ENCODE results near the gene MACROD2. TPM values are rescaled to one million over a fixed set of nuclear protein-coding genes. Genes with fewer than 3 reads are reported as not detected.

MACROD2 gene
- total and polyA plus RNA-seq, 9 donors, result 2.0 to 4.9 (median 3.1) TPM

- Histone ChIP-seq H3K27ac (ENCODE audit: low read length) (no peak overlapping the region), H3K4me1 (ENCODE audit: control insufficient read depth, insufficient read depth, low read length) (no peaks in the 10 kb centered on the region), H3K27me3 (ENCODE audit: control insufficient read depth, insufficient read depth, low read length) (no peaks in the 10 kb centered on the region), H3K9me3 (replicated peaks; ENCODE audit: control insufficient read depth, low read depth, low read length) (no peaks in the 10 kb centered on the region), H3K4me3 (ENCODE audit: low read length) (no peak overlapping the region), H3K36me3 (ENCODE audit: control insufficient read depth, insufficient read depth, low read length) (no peaks in the 10 kb centered on the region)
- 100% methylated on average over 3 of the region's 10 CpGs for WGBS (ENCODE audit: insufficient coverage)
- no peak for DNase-seq
These were observed 475.8 kb downstream of the MACROD2 start for GRCh38 chr20:14470977-14471661.

DNA sequence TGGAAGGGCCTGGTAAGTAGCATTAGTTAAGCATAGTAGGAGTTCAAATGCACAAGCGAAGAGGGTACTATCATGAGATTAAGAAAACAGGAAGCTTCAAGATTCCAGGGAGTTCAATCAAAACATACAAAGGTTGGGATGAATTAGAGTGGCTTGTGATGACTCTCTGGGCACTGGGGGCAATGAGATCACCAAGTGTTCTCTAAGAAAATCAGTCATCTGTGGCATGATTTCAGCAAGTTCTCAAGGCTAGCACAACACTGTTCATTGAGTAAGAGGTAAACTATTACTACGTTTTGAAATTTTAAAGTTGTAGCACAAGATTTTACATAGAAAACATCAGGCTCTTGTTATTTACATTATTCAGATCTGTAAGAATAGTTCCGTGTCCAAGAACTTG lies 481.8 kb downstream of the MACROD2 start:
- WGBS (ENCODE audit: insufficient coverage), result no CpG with 5 or more reads among the region's 3 CpGs
- DNase-seq, result no peak

DNA sequence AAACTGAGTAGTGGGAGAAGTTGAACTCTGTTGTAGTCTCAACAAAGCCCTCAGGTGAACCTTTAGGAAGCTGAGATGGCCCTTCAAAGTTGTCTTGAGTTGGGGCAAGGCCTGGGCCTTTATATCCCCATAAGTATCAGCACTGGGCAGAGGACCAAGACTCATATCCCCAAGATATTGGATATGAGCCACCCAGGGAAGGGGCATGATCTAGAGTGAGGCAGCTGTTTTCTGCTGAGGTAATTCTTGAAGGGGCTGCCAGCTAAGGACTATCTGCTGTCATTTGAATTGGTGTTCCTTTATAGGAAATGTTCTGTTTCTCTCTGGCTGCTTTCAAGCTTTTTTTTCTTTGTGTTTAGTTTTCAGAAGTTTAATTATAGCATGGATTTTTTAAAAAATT lies 482.8 kb downstream of the MACROD2 start:
- Histone ChIP-seq H3K9me3 (replicated peaks; ENCODE audit: control insufficient read depth, low read depth, low read length) (no peaks in the 10 kb centered on the region), H3K4me1 (ENCODE audit: control insufficient read depth, insufficient read depth, low read length) (no peaks in the 10 kb centered on the region), H3K36me3 (ENCODE audit: control insufficient read depth, insufficient read depth, low read length) (no peaks in the 10 kb centered on the region), H3K27me3 (ENCODE audit: control insufficient read depth, insufficient read depth, low read length) (no peaks in the 10 kb centered on the region), H3K27ac (ENCODE audit: low read length) (no peak overlapping the region), H3K4me3 (ENCODE audit: low read length) (no peak overlapping the region)
- no peak for DNase-seq

More for the DNA sequence above, 481.8 kb downstream of the MACROD2 start:
- no peaks in the 10 kb centered on the region for H3K9me3 ChIP-seq (replicated peaks; ENCODE audit: control insufficient read depth, low read depth, low read length)
- no peaks in the 10 kb centered on the region for H3K4me1 ChIP-seq (ENCODE audit: control insufficient read depth, insufficient read depth, low read length)
- no peak overlapping the region for H3K4me3 ChIP-seq (ENCODE audit: low read length)
- H3K27me3 ChIP-seq (ENCODE audit: control insufficient read depth, insufficient read depth, low read length), result no peaks in the 10 kb centered on the region
- no peaks in the 10 kb centered on the region for H3K36me3 ChIP-seq (ENCODE audit: control insufficient read depth, insufficient read depth, low read length)
- no peak overlapping the region for H3K27ac ChIP-seq (ENCODE audit: low read length)

DNA sequence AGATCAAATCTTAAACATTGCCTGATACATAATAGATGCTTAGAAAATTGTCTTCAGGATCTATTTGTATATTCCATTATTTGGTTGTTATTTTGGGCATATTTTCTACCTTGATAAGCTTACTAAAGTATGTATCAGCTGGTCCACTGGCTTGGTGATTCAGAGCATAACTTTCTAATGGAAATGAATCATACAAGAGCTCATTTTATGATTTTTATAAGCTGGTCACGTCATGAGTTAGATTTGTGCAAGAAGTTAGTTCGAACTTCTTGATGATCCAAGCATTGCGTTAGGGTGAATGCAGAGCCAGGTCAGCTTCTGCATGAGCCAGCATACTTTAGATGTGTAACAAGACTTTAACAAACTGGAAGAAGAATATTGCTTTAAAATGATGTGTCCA lies 486.5 kb downstream of the MACROD2 start:
- Histone ChIP-seq H3K36me3 (ENCODE audit: control insufficient read depth, insufficient read depth, low read length) (no peaks in the 10 kb centered on the region), H3K9me3 (replicated peaks; ENCODE audit: control insufficient read depth, low read depth, low read length) (no peaks in the 10 kb centered on the region), H3K4me1 (ENCODE audit: control insufficient read depth, insufficient read depth, low read length) (no peaks in the 10 kb centered on the region), H3K4me3 (ENCODE audit: low read length) (no peak overlapping the region), H3K27me3 (ENCODE audit: control insufficient read depth, insufficient read depth, low read length) (no peaks in the 10 kb centered on the region), H3K27ac (ENCODE audit: low read length) (no peak overlapping the region)
- no peak for DNase-seq
- WGBS (ENCODE audit: insufficient coverage), result 100% methylated on average over 3 of the region's 3 CpGs

DNA sequence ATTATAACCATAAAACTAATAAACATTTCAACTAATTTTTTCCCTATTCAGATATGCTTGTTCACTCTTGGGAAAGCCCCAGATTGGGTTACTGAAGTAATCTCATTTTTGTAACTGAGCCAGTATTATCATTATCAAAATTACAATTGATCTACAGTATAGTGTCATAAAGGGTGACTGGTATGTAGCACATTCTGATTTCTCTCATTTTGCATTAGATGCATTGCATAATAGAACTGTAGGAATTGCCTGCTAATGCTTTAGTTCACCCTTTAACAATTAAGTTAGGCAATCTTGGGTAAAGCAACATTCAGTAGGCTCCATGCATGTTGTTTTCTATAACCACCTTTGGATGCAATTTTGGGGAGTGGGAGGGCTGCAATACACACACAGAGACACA lies 492.9 kb downstream of the MACROD2 start:
- H3K4me3 ChIP-seq (ENCODE audit: low read length), result no peak overlapping the region
- H3K36me3 ChIP-seq (ENCODE audit: control insufficient read depth, insufficient read depth, low read length), result no peaks in the 10 kb centered on the region
- no peaks in the 10 kb centered on the region for H3K9me3 ChIP-seq (replicated peaks; ENCODE audit: control insufficient read depth, low read depth, low read length)
- no peaks in the 10 kb centered on the region for H3K27me3 ChIP-seq (ENCODE audit: control insufficient read depth, insufficient read depth, low read length)
- no peaks in the 10 kb centered on the region for H3K4me1 ChIP-seq (ENCODE audit: control insufficient read depth, insufficient read depth, low read length)
- no peak overlapping the region for H3K27ac ChIP-seq (ENCODE audit: low read length)
- DNase-seq, result no peak

DNA sequence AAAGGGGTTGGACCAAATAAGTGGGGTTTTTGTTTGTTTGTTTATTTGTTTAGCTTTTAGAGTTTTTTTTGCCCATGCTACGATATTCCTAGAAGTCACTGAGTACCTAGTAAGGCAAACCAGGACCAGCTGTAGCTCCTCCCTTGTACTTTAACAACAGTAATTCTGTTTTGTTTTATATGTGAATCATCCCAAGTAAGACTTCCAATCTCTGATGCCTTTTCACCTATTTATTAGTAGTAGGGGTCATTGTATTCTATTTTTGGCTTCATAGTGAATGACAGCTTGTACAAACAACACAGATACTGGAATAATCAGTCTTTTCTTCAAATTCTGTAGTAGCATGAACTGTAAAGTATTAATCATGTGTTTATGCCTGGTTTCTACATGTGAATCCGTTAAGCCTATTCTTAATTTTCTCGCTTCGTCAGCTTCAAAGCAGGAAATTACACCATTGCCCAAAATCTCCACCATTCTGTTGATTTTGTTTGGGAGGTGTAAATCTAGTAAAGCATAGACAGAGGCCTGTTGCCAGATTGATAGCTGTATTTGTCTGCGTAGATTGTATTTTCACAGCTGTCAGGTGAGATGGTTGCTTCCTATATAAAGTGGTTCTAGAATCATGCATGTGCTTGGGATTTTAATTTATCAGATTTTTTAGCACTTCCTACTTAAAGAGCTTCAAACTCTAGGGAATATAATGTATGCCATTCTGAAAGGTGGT lies 493.6 kb downstream of the MACROD2 start:
- WGBS (ENCODE audit: insufficient coverage), result no CpG with 5 or more reads among the region's 5 CpGs
- Histone ChIP-seq H3K4me1 (ENCODE audit: control insufficient read depth, insufficient read depth, low read length) (no peaks in the 10 kb centered on the region), H3K4me3 (ENCODE audit: low read length) (no peak overlapping the region), H3K36me3 (ENCODE audit: control insufficient read depth, insufficient read depth, low read length) (no peaks in the 10 kb centered on the region), H3K27ac (ENCODE audit: low read length) (no peak overlapping the region), H3K27me3 (ENCODE audit: control insufficient read depth, insufficient read depth, low read length) (no peaks in the 10 kb centered on the region), H3K9me3 (replicated peaks; ENCODE audit: control insufficient read depth, low read depth, low read length) (no peaks in the 10 kb centered on the region)
- no peak for DNase-seq

- H3K27ac ChIP-seq (ENCODE audit: low read length), result no peak overlapping the region
- H3K9me3 ChIP-seq (replicated peaks; ENCODE audit: control insufficient read depth, low read depth, low read length), result no peaks in the 10 kb centered on the region
- 60% methylated on average over 1 of the region's 2 CpGs for WGBS (ENCODE audit: insufficient coverage)
These were observed 494.2 kb downstream of the MACROD2 start for GRCh38 chr20:14489544-14489943.

GRCh38 chr20:14491436-14491835 lies 496.1 kb downstream of the MACROD2 start:
- no peak overlapping the region for H3K4me3 ChIP-seq (ENCODE audit: low read length)
- no peak for DNase-seq
- H3K27ac ChIP-seq (ENCODE audit: low read length), result no peak overlapping the region
- no peaks in the 10 kb centered on the region for H3K4me1 ChIP-seq (ENCODE audit: control insufficient read depth, insufficient read depth, low read length)
- H3K27me3 ChIP-seq (ENCODE audit: control insufficient read depth, insufficient read depth, low read length), result no peaks in the 10 kb centered on the region
- no peaks in the 10 kb centered on the region for H3K36me3 ChIP-seq (ENCODE audit: control insufficient read depth, insufficient read depth, low read length)
- WGBS (ENCODE audit: insufficient coverage), result no CpG with 5 or more reads among the region's 1 CpG
- no peaks in the 10 kb centered on the region for H3K9me3 ChIP-seq (replicated peaks; ENCODE audit: control insufficient read depth, low read depth, low read length)

More at GRCh38 chr20:14489544-14489943, 494.2 kb downstream of the MACROD2 start:
- Histone ChIP-seq H3K4me3 (ENCODE audit: low read length) (no peak overlapping the region), H3K27me3 (ENCODE audit: control insufficient read depth, insufficient read depth, low read length) (no peaks in the 10 kb centered on the region), H3K36me3 (ENCODE audit: control insufficient read depth, insufficient read depth, low read length) (no peaks in the 10 kb centered on the region), H3K4me1 (ENCODE audit: control insufficient read depth, insufficient read depth, low read length) (no peaks in the 10 kb centered on the region)
- DNase-seq, result no peak

DNA sequence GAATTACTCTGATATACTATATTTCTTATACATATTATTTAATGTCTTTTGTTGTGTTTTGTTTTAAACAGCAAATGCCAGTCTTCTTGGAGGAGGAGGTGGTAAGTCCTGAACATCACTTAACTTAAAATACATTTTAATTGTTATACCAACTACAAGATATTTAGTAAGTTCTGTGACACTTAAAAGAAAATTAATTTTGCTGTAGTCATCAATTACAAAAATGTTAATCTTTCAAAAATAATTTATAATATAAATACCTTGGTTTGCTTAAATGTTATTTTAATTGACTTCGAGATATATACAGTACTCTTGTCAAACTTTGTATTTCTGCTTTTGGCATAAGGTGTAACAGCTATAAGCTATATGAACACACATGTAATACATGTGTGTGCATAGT lies 498.1 kb downstream of the MACROD2 start:
- no CpG with 5 or more reads among the region's 1 CpG for WGBS (ENCODE audit: insufficient coverage)
- Histone ChIP-seq H3K9me3 (replicated peaks; ENCODE audit: control insufficient read depth, low read depth, low read length) (no peaks in the 10 kb centered on the region), H3K27me3 (ENCODE audit: control insufficient read depth, insufficient read depth, low read length) (no peaks in the 10 kb centered on the region), H3K36me3 (ENCODE audit: control insufficient read depth, insufficient read depth, low read length) (no peaks in the 10 kb centered on the region), H3K27ac (ENCODE audit: low read length) (no peak overlapping the region), H3K4me3 (ENCODE audit: low read length) (no peak overlapping the region), H3K4me1 (ENCODE audit: control insufficient read depth, insufficient read depth, low read length) (no peaks in the 10 kb centered on the region)
- no peak for DNase-seq

DNA sequence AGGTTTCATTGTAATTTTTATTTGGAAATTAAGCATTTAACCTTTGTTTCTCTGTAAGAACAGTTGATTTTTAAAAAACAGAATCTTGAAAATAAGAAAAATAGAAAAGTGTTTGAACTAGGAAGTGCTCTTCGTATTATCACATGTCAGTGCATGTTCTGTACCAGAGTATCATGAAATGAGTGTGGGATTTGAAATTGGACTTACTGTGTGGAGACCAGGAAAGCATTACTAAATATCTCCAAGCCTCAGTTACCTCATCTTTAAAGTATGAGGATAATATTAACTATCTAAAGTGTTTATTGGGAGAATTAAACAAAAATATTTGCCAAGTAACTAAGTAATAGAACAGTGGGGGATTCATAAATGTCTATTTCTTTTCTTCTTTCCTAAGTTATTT lies 499.0 kb downstream of the MACROD2 start:
- H3K36me3 ChIP-seq (ENCODE audit: control insufficient read depth, insufficient read depth, low read length), result no peaks in the 10 kb centered on the region
- H3K9me3 ChIP-seq (replicated peaks; ENCODE audit: control insufficient read depth, low read depth, low read length), result no peaks in the 10 kb centered on the region
- H3K27ac ChIP-seq (ENCODE audit: low read length), result no peak overlapping the region
- no peak for DNase-seq
- no peaks in the 10 kb centered on the region for H3K4me1 ChIP-seq (ENCODE audit: control insufficient read depth, insufficient read depth, low read length)
- no CpG with 5 or more reads among the region's 1 CpG for WGBS (ENCODE audit: insufficient coverage)
- H3K4me3 ChIP-seq (ENCODE audit: low read length), result no peak overlapping the region
- no peaks in the 10 kb centered on the region for H3K27me3 ChIP-seq (ENCODE audit: control insufficient read depth, insufficient read depth, low read length)
